ENCODE results near the gene RAC3.

RAC3 gene

GRCh38 chr17:82045936-82046484, 14.5 kb downstream of the RAC3 start:
- TF ChIP-seq ZBTB7A (IDR thresholded peaks at IDR 0.05; ENCODE audit: low read depth) = no peak
- no peak for TF ChIP-seq FOXM1 (IDR thresholded peaks at IDR 0.05; ENCODE audit: borderline replicate concordance, low read depth)
- no peak for TF ChIP-seq YY1 (IDR thresholded peaks at IDR 0.05; ENCODE audit: low read depth)
- TF ChIP-seq CREB1 (IDR thresholded peaks at IDR 0.05; ENCODE audit: low read depth) = no peak
- no peak for TF ChIP-seq EP300 (IDR thresholded peaks at IDR 0.05; ENCODE audit: borderline replicate concordance)

- no peak for TF ChIP-seq TCF12 (IDR thresholded peaks at IDR 0.05; ENCODE audit: low read depth)
- TF ChIP-seq NFIC (IDR thresholded peaks at IDR 0.05) = no peak
- TF ChIP-seq CREB1 (IDR thresholded peaks at IDR 0.05; ENCODE audit: low read depth) = no peak
Observed at GRCh38 chr17:82046903-82047302, 15.4 kb downstream of the RAC3 start.

- TF ChIP-seq TAF1 (IDR thresholded peaks at IDR 0.05; ENCODE audit: low read depth) (no peak), USF1 (IDR thresholded peaks at IDR 0.05) (no peak), CEBPB (IDR thresholded peaks at IDR 0.05) (no peak), YY1 (IDR thresholded peaks at IDR 0.05; ENCODE audit: low read depth) (no peak), TEAD4 (IDR thresholded peaks at IDR 0.05) (no peak), EP300 (IDR thresholded peaks at IDR 0.05; ENCODE audit: borderline replicate concordance) (no peak), ZBTB7A (IDR thresholded peaks at IDR 0.05; ENCODE audit: low read depth) (no peak)
Observed at GRCh38 chr17:82047379-82047778, 15.9 kb downstream of the RAC3 start.

- no peak for TF ChIP-seq FOXM1 (IDR thresholded peaks at IDR 0.05; ENCODE audit: borderline replicate concordance, low read depth)
- no peak for TF ChIP-seq MAX (IDR thresholded peaks at IDR 0.05)
Observed at GRCh38 chr17:82047914-82048570, 16.6 kb downstream of the RAC3 start.

- TF ChIP-seq CEBPB (IDR thresholded peaks at IDR 0.05) (no peak), USF1 (IDR thresholded peaks at IDR 0.05) (no peak), TAF1 (IDR thresholded peaks at IDR 0.05; ENCODE audit: low read depth) (no peak), REST (IDR thresholded peaks at IDR 0.05; ENCODE audit: low read depth) (no peak), RAD21 (IDR thresholded peaks at IDR 0.05; ENCODE audit: low read depth) (no peak), CREB1 (IDR thresholded peaks at IDR 0.05; ENCODE audit: low read depth) (no peak), TCF12 (IDR thresholded peaks at IDR 0.05; ENCODE audit: low read depth) (no peak), MAX (IDR thresholded peaks at IDR 0.05) (no peak), TEAD4 (IDR thresholded peaks at IDR 0.05) (no peak)
Observed at GRCh38 chr17:82048571-82048971, 17.1 kb downstream of the RAC3 start.

- no peak for TF ChIP-seq YY1 (IDR thresholded peaks at IDR 0.05; ENCODE audit: low read depth)
- TF ChIP-seq EGR1 (IDR thresholded peaks at IDR 0.05) = no peak
- TF ChIP-seq CEBPB (IDR thresholded peaks at IDR 0.05) = no peak
- no peak for TF ChIP-seq TCF12 (IDR thresholded peaks at IDR 0.05; ENCODE audit: low read depth)
- TF ChIP-seq FOXM1 (IDR thresholded peaks at IDR 0.05; ENCODE audit: borderline replicate concordance, low read depth) = no peak
- TF ChIP-seq TAF1 (IDR thresholded peaks at IDR 0.05; ENCODE audit: low read depth) = no peak
- TF ChIP-seq NFIC (IDR thresholded peaks at IDR 0.05) = no peak
- TF ChIP-seq RAD21 (IDR thresholded peaks at IDR 0.05; ENCODE audit: low read depth) = no peak
- no peak for TF ChIP-seq USF1 (IDR thresholded peaks at IDR 0.05)
- no peak for TF ChIP-seq REST (IDR thresholded peaks at IDR 0.05; ENCODE audit: low read depth)
- no peak for TF ChIP-seq MAX (IDR thresholded peaks at IDR 0.05)
- TF ChIP-seq EP300 (IDR thresholded peaks at IDR 0.05; ENCODE audit: borderline replicate concordance) = no peak
- no peak for TF ChIP-seq CREB1 (IDR thresholded peaks at IDR 0.05; ENCODE audit: low read depth)
- TF ChIP-seq TEAD4 (IDR thresholded peaks at IDR 0.05) = no peak
- no peak for TF ChIP-seq ZBTB7A (IDR thresholded peaks at IDR 0.05; ENCODE audit: low read depth)
Observed at GRCh38 chr17:82049106-82049505, 17.6 kb downstream of the RAC3 start.
